ENCODE results near the gene FAM13C.
"Not testable (repeated sequence)": the region's sequence is repeated elsewhere in the genome, so short reads cannot be mapped to it uniquely, and the experiment has no call there.

Gene FAM13C

GRCh38 chr10:59362144-59362958 lies at the start of gene FAM13C:
TSS of gene FAM13C (minus strand) at chr10:59362549. CDS start at chr10:59362460, 89 bp downstream.
- DNase-seq, result peak; percentile 90

GRCh38 chr10:59405235-59405634 lies 42.9 kb upstream of the FAM13C start:
- DNase-seq, result no peak

DNA sequence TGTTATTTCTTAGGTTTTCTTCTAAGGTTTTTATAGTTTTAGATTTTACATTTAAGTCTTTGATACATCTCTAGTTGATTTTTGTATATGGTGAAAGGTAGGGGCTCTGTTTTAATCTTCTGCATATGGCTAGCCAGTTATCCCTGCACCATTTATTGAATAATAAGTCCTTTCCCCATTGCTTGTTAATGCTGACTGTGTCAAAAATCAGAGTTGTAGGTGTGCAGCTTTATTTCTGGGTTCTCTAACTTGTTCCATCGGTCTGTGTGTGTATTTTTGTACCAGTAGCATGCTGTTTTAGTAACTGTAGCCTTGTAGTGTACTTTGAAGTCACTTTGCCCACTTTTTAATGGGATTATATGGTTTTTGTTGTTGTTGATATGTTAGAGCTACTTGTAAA lies 37.9 kb upstream of the FAM13C start:
- DNase-seq, result no peak

- DNase-seq, result not testable (repeated sequence)
These were observed 37.0 kb upstream of the FAM13C start for GRCh38 chr10:59399329-59399728.

- no peak for DNase-seq
These were observed 35.6 kb upstream of the FAM13C start for GRCh38 chr10:59397961-59398360.

DNA sequence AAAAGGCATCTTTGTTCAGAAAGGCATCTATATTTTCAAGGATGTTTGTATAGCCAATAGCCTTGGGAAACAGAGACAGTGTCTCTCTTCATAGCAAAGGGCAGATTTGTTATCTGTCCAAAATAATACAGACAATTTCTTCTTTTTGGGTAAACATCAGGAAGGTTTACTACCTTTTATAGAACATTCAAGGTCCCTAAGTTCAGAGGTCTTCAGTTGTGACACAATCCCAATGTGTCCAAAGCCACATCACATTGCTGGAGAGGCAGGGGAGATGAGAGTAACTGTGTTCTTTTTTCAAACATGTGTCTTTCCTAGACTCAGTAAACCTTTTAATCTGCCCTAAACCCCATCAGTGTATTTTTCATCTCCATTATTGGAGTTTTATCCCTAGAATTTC lies 33.6 kb upstream of the FAM13C start:
- no peak for DNase-seq

DNA sequence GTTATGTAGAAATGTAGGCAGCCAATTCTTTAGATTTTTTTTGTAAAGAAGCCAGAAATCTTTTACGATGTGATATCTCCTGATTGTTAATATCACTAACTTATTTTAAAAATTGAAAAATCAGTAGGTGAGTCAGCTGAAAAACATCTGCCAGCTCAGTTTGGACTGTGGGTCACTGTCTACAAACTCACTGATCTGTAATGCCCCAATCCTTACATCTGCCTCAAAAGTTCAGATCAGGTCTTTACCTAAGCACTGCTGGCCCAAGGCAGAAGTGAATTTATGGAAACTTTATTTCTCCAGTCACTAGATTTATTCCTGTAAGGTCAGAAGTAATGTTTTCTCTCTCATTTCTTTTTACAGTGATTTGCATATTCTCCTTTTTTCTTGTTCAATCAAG lies 31.0 kb upstream of the FAM13C start:
- DNase-seq, result no peak

GRCh38 chr10:59391060-59391459 lies 28.7 kb upstream of the FAM13C start:
- DNase-seq, result no peak

DNA sequence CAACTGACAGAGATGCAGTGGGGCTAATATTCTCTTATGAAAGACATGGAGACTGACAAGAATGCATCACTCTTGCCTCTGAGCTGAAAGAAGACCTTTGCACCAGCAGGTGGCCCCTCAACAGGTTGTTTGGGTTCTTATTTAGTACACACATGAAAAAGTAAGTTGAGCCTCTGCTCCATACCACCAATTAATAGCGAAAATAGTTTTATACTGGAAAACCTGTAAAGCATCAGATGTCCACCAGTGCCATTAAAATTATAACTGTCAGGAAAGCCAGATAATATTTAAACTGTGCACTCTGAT lies 26.3 kb upstream of the FAM13C start:
- no peak for DNase-seq

DNA sequence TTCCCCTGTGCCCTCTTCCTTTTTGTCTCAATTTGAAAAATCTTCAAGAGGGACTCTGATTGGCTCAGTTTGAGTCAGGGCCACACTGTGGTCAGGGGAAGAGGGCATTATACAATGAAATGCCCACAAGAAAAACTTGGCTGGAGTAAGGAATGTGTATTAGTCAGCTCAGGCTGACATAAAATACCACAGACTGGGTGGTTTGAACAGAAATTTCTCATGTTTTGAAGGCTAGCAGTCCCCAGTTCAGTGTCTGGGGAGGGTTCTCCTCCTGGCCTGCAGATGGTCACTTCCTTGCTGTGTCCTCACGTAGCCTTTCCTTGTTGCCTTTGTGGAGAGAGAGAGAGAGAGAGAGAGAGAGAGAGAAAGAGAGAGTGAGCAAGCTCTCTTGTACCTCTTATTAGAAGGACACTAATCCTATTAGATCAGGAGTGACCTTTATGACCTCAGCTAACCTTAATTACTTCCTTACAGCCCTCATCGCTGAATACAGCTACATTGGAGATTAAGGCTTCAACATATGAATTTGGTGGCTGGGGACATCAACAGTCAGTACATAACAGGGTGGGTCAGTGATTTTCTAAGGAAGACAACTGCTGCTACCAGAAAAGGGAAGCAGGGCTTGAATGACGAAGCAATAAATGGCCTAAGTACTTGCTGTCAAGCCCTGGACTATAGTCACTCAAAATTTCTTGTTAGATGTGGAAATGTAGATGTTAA lies 25.8 kb upstream of the FAM13C start:
- DNase-seq, result no peak

DNA sequence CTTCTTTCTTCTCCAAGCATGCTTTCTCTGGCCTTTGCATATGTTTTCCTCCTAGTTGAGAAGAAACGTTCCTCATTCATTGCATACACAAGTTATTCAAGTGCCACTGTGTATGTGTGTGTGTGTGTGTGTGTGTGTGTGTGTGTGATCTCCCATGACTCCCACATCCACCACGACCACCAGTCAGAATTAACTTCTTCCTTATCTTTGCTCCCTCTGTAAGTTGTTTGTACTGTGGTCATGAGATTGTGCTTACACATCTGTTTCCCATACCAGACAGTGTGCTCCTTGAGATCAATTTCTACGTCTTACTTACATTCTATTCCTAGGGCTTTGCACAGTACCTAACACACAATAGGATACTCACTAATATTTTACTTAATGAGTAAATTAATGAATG lies 22.4 kb upstream of the FAM13C start:
- no peak for DNase-seq

DNA sequence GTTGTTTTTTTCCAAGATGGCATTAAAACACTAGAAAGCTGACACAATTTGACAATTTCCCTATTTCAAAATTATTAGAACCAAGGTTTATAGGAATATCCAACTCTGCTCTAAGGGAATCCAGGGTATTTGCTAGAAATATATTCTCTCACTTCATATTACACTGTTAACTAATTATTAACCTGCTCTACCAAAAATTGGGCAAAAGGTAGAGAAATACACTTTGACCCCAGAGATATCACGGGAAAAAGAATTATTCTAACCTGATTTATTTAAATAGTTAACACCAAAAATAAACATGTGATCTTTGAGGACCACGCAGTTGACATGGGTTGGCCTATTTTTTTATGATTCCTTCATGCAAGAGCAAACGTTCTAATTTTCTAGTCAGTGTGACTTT lies 21.6 kb upstream of the FAM13C start:
- DNase-seq, result no peak

DNA sequence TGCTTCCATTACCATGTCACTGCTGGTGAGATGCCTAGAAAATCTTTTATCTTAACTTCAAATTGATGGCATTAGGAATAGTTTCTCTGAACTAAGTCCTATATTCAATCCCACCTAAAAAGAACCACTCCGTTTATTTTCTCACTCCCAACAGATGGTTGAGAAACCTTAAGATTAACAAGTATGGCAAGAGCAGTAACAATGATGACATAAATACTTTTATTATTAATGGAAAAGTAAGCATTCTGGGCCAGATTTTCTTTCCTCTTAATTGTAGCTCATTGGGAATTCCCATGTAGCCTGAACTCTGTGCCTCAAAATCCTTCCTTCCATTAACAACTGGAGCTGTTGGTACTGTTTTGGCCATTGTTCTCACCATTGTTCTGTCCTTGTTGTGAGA lies 21.1 kb upstream of the FAM13C start:
- no peak for DNase-seq

DNA sequence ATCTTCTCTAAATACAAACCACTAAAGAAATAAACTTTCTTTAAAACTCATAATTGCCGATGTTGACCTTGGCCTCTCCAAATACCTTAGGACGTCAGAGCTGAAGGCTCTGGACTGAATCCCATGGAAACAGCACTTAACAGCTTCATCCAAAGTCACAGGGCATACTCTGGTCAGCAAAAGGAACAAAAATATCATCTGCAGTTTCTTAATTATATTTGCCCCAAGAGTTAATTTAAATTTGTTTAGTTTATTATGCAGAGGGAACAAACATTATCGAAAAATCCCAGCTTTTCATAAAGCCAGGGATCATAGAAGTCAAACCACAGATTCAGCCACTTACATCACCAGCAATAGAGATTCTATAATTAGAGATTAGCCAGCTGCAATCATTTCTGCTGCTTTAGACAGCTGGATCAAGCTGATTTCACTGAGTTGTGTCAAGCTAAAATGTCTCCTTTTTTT lies 20.5 kb upstream of the FAM13C start:
- DNase-seq, result no peak

GRCh38 chr10:59381687-59382086 lies 19.3 kb upstream of the FAM13C start:
- DNase-seq, result no peak

DNA sequence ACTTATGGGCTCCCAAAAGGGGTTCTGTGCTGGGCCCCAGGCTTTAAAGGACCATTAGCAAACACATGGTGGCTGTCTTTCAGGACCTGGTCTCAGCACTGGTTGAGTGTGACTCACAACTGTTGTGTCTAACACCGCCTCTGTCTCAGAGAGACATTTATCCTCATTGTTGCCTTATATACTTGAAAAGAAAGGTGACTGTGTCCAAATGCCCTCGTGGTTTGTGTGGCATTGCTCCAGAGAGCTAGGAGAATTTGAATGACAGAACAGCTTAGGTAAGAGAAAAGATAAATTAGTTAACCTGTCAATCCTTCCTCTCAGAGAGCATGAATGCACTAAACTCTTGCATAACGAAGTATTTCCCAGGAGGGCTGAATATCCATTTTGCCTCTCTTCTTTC lies 14.5 kb upstream of the FAM13C start:
- no peak for DNase-seq

GRCh38 chr10:59375990-59376389 lies 13.6 kb upstream of the FAM13C start:
- no peak for DNase-seq

DNA sequence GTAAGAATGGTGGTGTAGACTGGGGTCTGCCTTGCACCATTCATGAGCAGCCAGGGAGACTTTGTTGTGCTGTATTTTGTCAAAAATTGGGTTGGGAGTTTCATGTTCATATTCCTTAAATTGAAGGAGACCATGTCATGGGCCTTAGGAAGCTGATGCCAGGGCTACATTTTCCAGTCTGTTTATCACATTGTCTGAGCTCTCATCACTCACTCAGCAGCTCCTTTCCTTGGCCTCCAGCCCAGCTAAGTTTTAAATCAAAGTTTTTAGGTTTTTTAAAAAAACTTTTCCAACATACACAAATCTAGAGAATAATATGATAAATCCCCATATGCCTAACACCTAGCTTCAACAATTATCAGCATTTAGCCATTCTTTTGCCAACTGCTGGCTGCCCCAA lies 12.6 kb upstream of the FAM13C start:
- no peak for DNase-seq

DNA sequence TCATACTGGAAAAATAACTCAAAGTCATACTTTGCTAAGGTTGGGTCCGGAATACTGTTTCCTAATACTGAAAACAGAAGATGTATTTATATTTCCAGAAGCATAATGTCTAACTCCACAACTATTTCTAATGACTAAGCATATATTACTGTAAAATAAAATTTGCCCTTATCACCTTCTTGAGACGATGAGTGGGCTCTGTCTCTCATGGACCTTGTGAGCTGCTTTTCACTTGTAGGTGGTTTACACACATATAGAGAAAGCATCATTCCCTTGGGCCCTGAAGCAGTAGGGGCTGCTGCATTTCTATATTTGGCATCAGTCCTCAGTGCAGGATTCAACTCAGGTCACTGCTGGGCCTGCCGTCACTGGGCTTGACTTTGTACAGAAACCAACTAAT lies 10.7 kb upstream of the FAM13C start:
- no peak for DNase-seq

- no peak for DNase-seq
These were observed 10.2 kb upstream of the FAM13C start for GRCh38 chr10:59372543-59372942.

DNA sequence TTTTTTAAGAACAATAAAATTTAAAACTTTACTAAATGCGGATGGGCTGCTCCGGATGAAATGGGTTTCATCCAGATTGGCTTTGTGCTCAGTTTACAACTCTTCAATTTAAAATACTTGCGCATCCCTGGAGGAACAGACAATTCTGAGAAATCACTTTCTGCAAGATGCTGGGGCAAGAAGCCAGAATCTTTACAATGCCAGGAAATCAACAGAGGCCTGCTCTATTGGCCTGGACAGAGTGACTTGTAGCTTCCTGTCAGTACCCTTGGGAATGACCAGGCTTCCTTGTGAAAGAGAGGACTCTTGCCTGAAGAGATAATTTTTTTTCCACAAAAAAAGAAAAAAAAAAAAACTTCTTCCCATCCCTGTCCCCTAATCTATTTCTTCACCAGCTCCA lies 3.9 kb upstream of the FAM13C start:
- no peak for DNase-seq

GRCh38 chr10:59363446-59363958 lies 1.2 kb upstream of the FAM13C start:
- DNase-seq, result peak; percentile 38

DNA sequence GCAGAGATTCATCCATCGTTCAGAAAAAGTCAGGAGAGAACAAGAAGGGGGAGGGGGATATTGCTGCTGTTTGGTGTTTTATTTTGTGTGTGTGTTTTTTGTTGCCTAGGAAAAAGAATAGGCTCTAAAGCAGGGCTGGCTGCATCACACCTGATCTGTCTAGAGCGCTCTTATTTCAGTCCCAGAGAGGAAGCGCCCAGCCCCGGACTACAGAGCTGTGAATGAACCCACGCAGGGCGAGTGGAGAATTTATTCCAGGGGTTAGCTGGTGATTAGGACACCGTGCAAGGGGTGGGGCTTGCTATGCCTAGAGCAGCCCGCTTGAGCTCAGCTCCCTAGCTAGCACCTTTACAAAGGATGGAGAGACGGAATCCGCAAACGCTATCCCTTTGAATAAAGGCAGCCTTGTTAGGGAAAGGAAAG lies 621 bp upstream of the FAM13C start:
- peak; percentile 93 for DNase-seq

DNA sequence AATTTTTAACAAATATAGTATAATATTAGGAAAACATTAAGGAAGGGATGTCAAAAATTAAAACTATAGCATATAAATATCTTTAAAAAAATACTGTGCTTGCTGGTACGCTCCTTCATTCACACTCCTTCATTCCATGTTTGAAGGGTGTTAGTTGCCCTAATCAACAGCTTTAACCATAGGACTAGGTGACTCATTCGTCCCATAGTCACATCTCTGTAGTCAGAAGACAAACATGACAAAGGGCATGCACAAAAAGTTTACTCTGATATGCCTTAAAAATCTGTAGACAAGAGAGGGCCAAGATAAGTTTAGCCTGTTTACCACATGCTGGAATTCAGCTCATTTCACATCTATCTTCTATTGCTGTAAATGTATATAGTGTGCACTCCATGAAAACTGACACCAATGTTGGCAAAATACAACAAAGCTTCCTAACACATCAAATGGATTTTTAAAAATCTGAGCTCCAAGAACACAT lies 646 bp downstream of the FAM13C start:
- peak; percentile 12 for DNase-seq

Data from NCI-H146 (cell line).